Small intestine (tissue), 7 donors: ENCODE measurements around the gene RAD51AP1. TPM values are rescaled to one million over a fixed set of nuclear protein-coding genes. Genes with fewer than 3 reads are reported as not detected.
"Not testable (repeated sequence)": the region's sequence is repeated elsewhere in the genome, so short reads cannot be mapped to it uniquely, and the experiment has no call there.

Experiments
- DNase-seq, 2 donors: peaks; one replicate each; pipeline versions ENCODE4 v3.0.0 to v3.0.0-alpha.2; 2013
- FAIRE-seq: peaks from 2 replicates; lab custom pipeline; 2012; peaks lifted over from hg19 to GRCh38; lab: Jason Lieb, UNC
- H3K27ac ChIP-seq, 3 donors: one replicate each; pipeline ENCODE4 v1.5.1; 2013; ENCODE audit warnings: low read length in 2 of 3, mild to moderate bottlenecking in 2 of 3, control low read depth in 1 of 3, inconsistent platforms in 1 of 3, low read depth in 1 of 3, moderate library complexity in 1 of 3
- H3K27me3 ChIP-seq, 3 donors: one replicate each; pipeline ENCODE4 v1.6.1; 2013; ENCODE audit warnings: low read length in 3 of 3, inconsistent platforms in 1 of 3; ENCODE audit not compliant: control insufficient read depth in 3 of 3, insufficient read depth in 3 of 3
- H3K36me3 ChIP-seq, 3 donors: one replicate each; pipeline ENCODE4 v1.6.1; 2013; ENCODE audit warnings: low read length in 3 of 3, inconsistent platforms in 1 of 3, low read depth in 1 of 3, mild to moderate bottlenecking in 1 of 3, moderate library complexity in 1 of 3; ENCODE audit not compliant: control insufficient read depth in 3 of 3, insufficient read depth in 2 of 3
- H3K4me1 ChIP-seq, 3 donors: one replicate each; pipeline ENCODE4 v1.6.1; 2013; ENCODE audit warnings: low read length in 2 of 3, inconsistent platforms in 1 of 3, low read depth in 1 of 3, mild to moderate bottlenecking in 1 of 3, moderate library complexity in 1 of 3; ENCODE audit not compliant: control insufficient read depth in 3 of 3, insufficient read depth in 2 of 3
- H3K4me3 ChIP-seq, 3 donors: one replicate each; pipeline ENCODE4 v1.5.1; 2013; ENCODE audit warnings: low read length in 3 of 3, control low read depth in 1 of 3, inconsistent platforms in 1 of 3, low read depth in 1 of 3, mild to moderate bottlenecking in 1 of 3, moderate library complexity in 1 of 3
- H3K9me3 ChIP-seq, 2 donors: one replicate each; pipeline ENCODE4 v1.6.1; 2013; ENCODE audit warnings: low read depth in 1 of 2, low read length in 1 of 2; ENCODE audit not compliant: control insufficient read depth in 2 of 2, insufficient read depth in 1 of 2
- WGBS, 3 donors: extraction: QIAGEN DNeasy Blood & Tissue Kit; methylation state at CpG; one replicate each; pipeline ENCODE4 v1.1.7; 2013; 5-methylcytosine and 5-hydroxymethylcytosine counted together
- polyA plus RNA-seq, 4 donors: library from polyadenylated mRNA; stranded (reverse) in 3 of 4; unstranded in 1 of 4; fragments of 200-250 nt in 3 of 4; fragments of 120-200 nt in 1 of 4; gene quantifications; one replicate each; pipeline versions ENCODE4 v1.2.1 to v1.2.3, GENCODE V29; 2013
- donor health status: healthy with polysubstance abuse.
- donor health status: control.
- donor health status: control.
- donor health status: Bipolar disorder and iron deficiency.
- donor health status: healthy.

The RAD51AP1 gene
- polyA plus RNA-seq, 4 donors = 1.4 to 16.5 (median 6.7) TPM

DNA sequence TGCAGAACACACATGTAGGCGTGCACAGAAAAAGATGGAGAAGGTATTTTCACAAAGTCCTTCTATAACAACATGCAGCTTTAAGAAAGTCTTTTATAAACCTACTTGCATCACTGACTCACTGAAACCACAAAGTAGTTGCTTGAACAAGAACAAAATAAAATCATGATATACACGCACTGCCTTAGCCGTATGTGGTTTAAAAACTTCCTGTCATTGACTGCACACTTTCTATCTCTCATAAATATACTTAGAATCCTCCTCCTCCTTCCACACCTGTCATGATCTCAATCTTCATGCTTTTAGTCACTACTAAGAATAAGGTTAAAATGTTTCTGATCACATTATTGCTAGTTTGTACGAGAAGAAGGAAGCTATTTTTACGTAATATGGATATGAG lies 31.8 kb upstream of the RAD51AP1 start:
- DNase-seq (peak; percentile 8 to 43), FAIRE-seq (no peak)
- whole genome bisulfite sequencing, 3 donors = 68 to 77% (median 68%) methylated on average over 5 of the region's 5 CpGs
- Histone ChIP-seq H3K27ac (no peak overlapping the region), H3K4me1 (peaks cover 0 to 5% (median 0%) of the 10 kb centered on the region in 3 donors), H3K36me3 (peaks cover 0 to 6% (median 4%) of the 10 kb centered on the region in 3 donors), H3K9me3 (no peaks in the 10 kb centered on the region), H3K4me3 (no peak overlapping the region), H3K27me3 (no peaks in the 10 kb centered on the region)

DNA sequence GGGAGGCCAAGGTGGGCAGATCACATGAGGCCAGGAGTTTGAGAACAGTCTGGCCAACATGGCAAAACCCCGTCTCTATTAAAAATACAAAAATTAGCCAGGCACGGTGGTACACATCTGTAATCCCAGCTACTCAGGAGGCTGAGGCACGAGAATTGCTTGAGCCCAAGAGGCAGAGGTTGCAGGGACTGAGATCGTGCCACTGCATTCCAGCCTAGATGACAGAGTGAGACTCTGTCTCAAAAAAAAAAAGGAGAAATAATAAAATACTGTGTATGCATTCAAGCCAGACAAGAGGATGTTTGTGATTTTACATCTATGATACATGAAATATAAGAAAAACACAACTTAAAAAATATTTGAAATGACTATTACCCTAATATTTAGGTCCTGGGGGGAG lies 30.2 kb upstream of the RAD51AP1 start:
- whole genome bisulfite sequencing, 3 donors = 86 to 99% (median 92%) methylated on average over 4 of the region's 4 CpGs
- FAIRE-seq = not testable (repeated sequence)

DNA sequence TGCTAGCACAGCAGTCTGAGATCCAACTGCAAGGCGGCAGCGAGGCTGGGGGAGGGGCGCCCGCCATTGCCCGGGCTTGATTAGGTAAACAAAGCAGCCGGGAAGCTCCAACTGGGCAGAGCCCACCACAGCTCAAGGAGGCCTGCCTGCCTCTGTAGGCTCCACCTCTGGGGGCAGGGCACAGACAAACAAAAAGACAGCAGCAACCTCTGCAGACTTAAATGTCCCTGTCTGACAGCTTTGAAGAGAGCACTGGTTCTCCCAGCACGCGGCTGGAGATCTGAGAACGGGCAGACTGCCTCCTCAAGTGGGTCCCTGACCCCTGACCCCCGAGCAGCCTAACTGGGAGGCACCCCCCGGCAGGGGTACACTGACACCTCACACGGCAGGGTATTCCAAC lies 29.4 kb upstream of the RAD51AP1 start:
- 53 to 86% (median 60%) methylated on average over 6 to 12 of the region's 12 CpGs for WGBS, 3 donors
- FAIRE-seq = not testable (repeated sequence)

More for the DNA sequence above, 30.2 kb upstream of the RAD51AP1 start:
- H3K9me3 ChIP-seq, H3K4me3 ChIP-seq, H3K4me1 ChIP-seq, H3K27me3 ChIP-seq, H3K27ac ChIP-seq, DNase-seq, H3K36me3 ChIP-seq: not testable (repeated sequence)

DNA sequence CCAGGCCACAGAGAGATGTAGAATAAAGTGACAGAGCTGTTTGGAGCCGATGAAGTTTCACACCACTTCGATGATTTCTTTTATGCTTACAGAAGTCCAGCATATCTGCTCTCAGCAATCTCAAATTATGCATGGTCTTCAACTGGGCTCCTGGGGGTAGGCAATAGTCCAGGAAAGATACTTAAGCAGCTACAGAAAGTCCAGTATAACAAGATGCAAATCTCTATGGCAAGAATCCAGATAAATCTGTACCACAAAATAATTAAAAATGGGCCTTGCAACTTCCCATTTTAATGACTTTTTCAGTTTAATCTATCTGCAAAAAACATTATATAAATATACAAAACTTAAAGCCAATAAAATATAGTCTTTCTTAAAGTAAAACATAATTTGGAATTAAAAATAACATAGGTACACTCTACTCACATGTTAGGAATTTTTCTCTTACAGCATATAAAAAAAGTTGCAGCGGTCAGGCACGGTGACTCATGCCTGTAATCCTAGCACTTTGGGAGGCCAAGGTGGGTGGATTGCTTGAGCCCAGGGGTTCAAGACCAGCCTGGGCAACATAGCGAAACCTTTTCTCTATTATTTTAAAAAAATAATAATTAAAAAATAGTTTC lies 20.5 kb upstream of the RAD51AP1 start:
- WGBS, 3 donors = 92 to 93% (median 92%) methylated on average over 5 of the region's 5 CpGs
- Histone ChIP-seq H3K4me1 (no peaks in the 10 kb centered on the region), H3K36me3 (peaks cover 0 to 6% (median 2%) of the 10 kb centered on the region in 3 donors), H3K4me3 (no peak overlapping the region), H3K9me3 (no peaks in the 10 kb centered on the region), H3K27me3 (no peaks in the 10 kb centered on the region), H3K27ac (no peak overlapping the region)
- DNase-seq (no peak), FAIRE-seq (no peak)

More for the DNA sequence above, 29.4 kb upstream of the RAD51AP1 start:
- H3K4me1 ChIP-seq, H3K27ac ChIP-seq, H3K27me3 ChIP-seq, H3K9me3 ChIP-seq, H3K36me3 ChIP-seq, H3K4me3 ChIP-seq, DNase-seq: not testable (repeated sequence)

DNA sequence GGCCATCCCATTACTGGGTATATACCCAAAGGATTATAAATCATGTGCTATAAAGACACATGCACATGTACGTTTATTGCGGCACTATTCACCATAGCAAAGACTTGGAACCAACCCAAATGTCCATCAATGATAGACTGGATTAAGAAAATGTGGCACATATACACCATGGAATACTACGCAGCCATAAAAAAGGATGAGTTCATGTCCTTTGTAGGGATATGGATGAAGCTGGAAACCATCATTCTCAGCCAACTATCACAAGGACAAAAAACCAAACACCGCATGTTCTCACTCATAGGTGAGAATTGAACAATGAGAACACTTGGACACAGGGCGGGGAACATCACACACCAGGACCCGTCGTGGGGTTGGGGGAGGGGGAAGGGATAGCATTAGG lies 15.2 kb upstream of the RAD51AP1 start:
- 95 to 96% (median 96%) methylated on average over 7 of the region's 7 CpGs for WGBS, 3 donors
- H3K27me3 ChIP-seq, H3K9me3 ChIP-seq, H3K4me1 ChIP-seq, FAIRE-seq, H3K4me3 ChIP-seq, DNase-seq, H3K27ac ChIP-seq, H3K36me3 ChIP-seq: not testable (repeated sequence)

DNA sequence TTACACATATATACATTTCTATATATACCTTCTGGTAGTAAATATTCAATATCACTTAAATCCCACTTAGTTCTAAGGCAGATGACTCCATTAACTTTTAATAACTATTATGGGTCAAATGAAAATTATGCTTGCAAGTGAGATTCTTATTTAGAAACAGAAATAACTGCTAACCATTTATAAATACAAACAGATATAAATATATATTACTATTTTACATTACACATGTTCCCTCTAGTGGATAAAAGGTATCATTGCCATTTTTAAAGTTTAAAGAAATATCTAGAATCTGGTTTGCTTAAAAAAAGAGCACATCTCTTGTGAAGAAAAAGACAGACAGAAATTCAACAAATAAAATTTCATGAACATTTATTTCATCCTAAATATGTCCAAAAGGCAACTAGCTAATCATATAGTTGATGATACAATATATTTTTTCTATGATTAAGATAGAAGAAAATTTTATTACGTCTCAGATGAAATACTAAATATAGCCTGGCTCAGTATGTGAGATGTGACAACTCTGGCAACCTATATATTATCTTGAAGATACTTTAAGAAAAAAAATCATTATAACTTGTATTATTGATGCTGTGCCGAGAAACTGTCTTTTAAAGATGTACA lies 11.7 kb upstream of the RAD51AP1 start:
- peak; percentile 97 for FAIRE-seq

DNA sequence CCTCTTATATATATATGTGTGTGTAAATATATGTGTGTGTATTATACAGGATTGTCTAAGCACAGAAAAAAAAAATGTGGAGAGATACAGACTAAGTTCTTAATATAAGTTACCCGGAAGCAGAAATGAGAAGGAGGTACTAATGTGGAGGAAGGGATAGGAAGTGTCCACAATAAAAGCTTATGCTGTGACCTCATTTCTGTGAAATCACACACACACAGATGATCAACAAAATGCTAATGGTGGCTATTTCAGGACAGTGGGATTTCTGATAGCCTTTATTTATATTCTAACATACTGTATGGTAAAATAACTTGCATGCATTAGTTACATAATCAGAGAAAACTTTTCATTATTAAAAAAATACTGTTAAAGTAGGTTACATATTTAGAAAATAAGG lies 8.5 kb upstream of the RAD51AP1 start:
- no peak overlapping the region for H3K27ac ChIP-seq
- DNase-seq (no peak), FAIRE-seq (no peak)
- no peak overlapping the region for H3K4me3 ChIP-seq
- WGBS, 3 donors = 75 to 83% (median 81%) methylated on average over 1 of the region's 1 CpG
- no peaks in the 10 kb centered on the region for H3K4me1 ChIP-seq
- peaks cover 4 to 7% (median 7%) of the 10 kb centered on the region in 3 donors for H3K36me3 ChIP-seq
- no peaks in the 10 kb centered on the region for H3K27me3 ChIP-seq
- H3K9me3 ChIP-seq = no peaks in the 10 kb centered on the region

More for the DNA sequence above, 11.7 kb upstream of the RAD51AP1 start:
- Histone ChIP-seq H3K36me3 (peaks cover 0 to 6% (median 5%) of the 10 kb centered on the region in 3 donors), H3K9me3 (no peaks in the 10 kb centered on the region), H3K27me3 (no peaks in the 10 kb centered on the region), H3K27ac (no peak overlapping the region), H3K4me1 (no peaks in the 10 kb centered on the region), H3K4me3 (no peak overlapping the region)
- 95 to 99% (median 96%) methylated on average over 2 of the region's 2 CpGs for WGBS, 3 donors
- peak; percentile 20 to 25 for DNase-seq

DNA sequence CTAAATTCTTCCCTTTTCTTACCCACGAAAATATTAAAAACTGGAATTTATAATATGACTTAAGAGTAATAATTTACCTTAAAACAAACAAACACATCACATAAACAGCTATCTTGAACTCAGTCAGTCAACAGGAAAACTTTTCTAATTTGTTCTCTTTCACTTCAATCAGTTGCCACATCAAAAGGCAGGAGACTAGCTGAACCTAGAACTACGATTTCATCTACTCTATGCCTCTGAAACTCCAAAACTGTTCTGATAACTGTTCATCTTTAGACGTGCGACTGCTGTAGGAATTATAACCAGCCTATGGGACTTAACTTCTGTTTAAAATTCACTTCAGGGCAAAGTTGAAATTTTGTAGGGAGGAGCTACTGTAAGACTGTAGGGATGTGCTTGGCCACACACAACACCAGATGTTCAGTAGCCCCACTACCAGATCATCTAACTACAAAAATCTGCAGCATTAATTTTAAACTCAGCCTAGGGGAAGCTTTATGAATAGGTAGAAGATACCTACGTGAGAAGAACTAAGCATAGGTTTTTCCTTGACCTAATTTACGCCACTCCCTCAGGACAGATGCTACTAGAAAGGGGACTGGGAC lies 7.6 kb upstream of the RAD51AP1 start:
- Histone ChIP-seq H3K27me3 (no peaks in the 10 kb centered on the region), H3K4me1 (no peaks in the 10 kb centered on the region), H3K4me3 (no peak overlapping the region), H3K27ac (no peak overlapping the region), H3K9me3 (no peaks in the 10 kb centered on the region), H3K36me3 (peaks cover 4 to 7% (median 7%) of the 10 kb centered on the region in 3 donors)
- DNase-seq (no peak), FAIRE-seq (no peak)
- 77 to 87% (median 86%) methylated on average over 6 of the region's 6 CpGs for WGBS, 3 donors
